Activated CD4-positive, alpha-beta T cell treated with anti-CD3 and anti-CD28 coated beads, Interleukin-2, Interleukin-6, amounts not matched to agents 100 ng/mL and 50 ng/mL, durations not matched to agents 16 hours and 8 hours (primary cell): Measurements from ENCODE around the gene MPG.
A peak's percentile ranks its signal among the peaks of the same experiment; 100 is the strongest.
"Not testable (repeated sequence)": the region's sequence is repeated elsewhere in the genome, so short reads cannot be mapped to it uniquely, and the experiment has no call there.

Experiments used
- DNase-seq: peaks from one replicate; pipeline ENCODE4 v3.0.0-alpha.2; 2020

MPG gene

GRCh38 chr16:77807-78443, at the start of gene MPG:
TSS of gene MPG (plus strand) at chr16:78225. CDS start at chr16:78310, 85 bp downstream.
- DNase-seq, result peak; percentile 89

GRCh38 chr16:30627-31026, 47.4 kb upstream of the MPG start:
- not testable (repeated sequence) for DNase-seq

- peak; percentile 0 for DNase-seq
These were observed 44.7 kb upstream of the MPG start for GRCh38 chr16:33154-33876.

DNA sequence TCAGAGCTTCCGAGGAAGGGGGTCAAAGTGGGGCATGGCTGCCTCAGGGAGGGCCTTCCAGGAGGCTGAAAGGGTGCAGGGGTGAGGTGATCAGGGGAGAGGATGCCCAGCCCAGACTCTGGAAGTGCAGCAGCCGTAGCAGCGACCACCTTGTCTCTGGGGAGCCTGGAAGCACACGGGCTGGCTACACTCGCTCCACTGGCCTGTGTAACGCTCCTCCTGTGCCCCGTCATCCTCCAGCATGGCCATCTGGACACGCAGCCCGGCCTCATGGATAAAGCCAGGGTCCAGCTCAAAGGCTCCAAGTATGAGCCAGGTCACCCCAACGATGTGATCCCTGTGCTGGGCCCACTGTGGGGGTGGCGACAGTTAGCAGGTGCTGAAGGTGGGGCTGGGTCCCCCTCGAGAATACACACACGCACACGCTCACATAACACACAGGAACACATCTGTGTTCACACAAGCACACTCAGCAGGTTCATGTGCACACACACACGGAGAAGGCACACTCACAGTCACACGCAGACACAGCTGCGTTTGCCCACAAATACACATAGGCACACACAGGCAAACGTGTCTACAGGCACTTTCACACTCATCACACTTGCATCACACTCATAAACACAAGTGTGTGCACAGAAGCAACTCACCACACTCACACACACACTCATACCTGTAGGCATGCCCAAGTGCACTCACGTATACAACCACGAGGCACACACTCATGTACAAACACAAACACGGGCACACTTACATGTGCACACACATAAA, 44.0 kb upstream of the MPG start:
- DNase-seq, result peak; percentile 0

DNA sequence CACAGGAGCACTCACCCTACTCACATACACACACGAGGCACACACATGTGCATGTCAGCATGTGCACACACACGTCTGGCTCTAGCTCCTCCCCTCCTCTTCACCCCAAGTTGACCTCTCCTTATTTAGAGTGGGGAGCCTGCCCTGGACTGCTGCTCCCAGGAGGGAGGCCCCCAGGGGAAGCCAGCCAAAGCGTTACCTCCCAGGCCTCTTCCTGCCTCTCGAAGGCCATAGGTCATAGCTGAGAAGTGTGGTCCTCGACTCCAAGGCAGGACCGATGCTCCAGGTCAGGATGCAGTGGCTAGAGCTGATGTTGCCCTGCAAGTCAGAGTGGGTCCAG, 43.4 kb upstream of the MPG start:
- peak; percentile 0 for DNase-seq

GRCh38 chr16:35011-35677, 42.9 kb upstream of the MPG start:
- peak; percentile 0 for DNase-seq

- DNase-seq, result peak; percentile 0
These were observed 42.2 kb upstream of the MPG start for GRCh38 chr16:35678-36305.

DNA sequence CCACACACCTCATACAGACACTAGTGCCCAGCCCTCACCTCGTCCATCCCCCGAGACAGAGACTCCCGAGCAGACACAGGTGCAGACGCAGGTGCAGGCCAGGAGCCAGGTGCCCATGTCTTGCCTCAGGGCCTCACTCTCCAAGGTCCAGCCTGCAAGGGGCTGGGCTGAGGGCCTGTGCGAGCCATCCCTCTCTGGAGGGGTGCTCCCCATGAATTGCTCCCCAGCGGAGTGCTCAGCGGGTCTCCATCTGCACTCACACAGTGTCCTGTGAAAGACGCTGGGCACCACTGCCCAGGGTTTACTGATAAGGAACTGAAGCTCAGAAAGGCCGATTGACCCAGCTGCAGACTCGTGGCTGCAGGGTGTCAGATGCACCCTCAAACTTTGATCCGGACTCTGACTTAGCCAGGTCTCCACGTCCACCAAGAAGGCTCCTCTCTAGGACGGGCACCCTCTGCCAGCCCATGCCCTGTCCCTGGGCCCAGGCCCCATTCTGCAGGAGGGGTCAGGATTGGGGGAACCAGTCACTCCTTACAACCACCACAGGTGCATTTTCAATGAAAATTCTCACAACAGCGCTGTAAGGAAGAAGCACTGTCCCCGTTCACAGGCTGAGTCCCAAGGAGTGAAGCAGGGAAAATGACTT, 41.6 kb upstream of the MPG start:
- no peak for DNase-seq

DNA sequence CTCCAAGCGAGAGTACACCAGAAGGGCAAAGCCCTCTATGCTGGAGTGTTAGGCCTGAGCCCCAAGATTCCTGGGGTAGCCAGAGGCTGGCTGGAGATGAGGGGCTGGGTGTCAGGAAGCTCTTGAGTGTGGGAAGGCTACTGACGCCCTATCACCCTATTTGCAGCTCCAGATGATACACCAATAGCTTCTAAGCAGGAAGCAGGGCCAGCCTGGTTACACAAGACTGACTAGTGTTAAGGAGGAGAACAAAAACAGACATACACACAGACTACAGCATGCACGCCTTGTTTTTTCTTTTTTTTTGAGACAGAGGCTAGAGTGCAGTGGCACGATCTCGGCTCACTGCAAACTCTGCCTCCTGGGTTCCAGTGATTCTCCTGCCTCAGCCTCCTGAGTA, 40.5 kb upstream of the MPG start:
- no peak for DNase-seq

GRCh38 chr16:38206-38605, 39.8 kb upstream of the MPG start:
- peak; percentile 0 for DNase-seq

GRCh38 chr16:38941-39892, 38.8 kb upstream of the MPG start:
- peak; percentile 63 for DNase-seq

GRCh38 chr16:41439-42068, 36.5 kb upstream of the MPG start:
- DNase-seq, result no peak

DNA sequence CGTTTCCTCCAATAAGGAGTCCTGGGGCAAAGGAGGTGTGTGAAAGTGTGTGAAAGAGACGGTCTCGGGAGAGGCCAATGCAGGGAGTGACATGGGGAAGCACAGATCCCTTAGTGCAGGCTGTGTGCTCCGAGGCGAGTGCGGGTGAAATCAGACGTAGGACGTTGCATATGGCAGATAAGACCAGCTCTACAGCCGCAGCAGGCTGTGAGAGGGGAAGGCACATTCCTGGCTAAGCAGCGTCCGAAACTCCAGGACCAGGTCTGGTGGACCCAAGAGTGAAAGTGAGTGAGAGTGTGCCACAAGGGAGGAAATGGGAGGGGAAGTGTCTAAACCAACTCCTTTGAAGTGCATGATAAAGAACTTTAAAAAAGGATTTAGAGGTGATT, 36.0 kb upstream of the MPG start:
- DNase-seq, result no peak

GRCh38 chr16:42691-43090, 35.3 kb upstream of the MPG start:
- DNase-seq, result no peak

- DNase-seq, result no peak
These were observed 34.7 kb upstream of the MPG start for GRCh38 chr16:43294-43693.

DNA sequence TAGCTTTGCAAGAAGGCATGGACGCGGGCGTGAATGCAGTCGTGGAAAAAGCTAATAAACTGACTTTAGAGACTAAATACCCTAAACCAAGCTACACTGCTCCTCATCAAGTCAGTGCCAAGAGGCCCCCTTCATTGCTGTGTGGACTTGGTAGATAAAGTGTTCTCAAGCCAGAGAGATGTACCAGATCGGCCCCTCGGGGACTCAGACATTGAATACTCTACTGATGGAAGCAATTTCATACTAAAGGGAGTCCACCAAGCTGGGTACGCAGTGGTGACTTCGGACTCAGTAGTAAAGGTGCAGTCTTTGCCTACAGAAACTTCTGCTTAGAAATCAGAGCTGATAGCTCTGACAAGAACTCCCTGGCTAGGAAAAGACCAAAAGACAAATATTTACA, 33.4 kb upstream of the MPG start:
- no peak for DNase-seq

DNA sequence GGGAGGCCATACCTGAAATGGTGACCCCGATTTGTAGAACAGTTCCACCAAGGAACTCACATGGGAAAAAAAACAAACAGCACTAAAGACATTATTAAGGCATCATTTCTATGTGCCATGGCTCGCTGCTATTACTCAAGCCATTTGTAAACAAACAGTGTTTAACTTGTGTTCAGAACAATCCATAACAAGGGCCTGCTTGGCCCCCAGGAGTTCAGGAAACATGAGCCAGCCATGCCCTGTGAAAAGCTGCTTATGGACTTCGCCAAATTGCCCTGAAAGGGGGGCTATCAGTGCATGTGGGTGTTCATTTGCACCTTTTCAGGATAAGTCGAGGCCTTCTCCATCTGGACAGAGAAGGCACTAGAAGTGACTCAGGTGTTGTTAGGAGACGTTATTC, 32.6 kb upstream of the MPG start:
- DNase-seq, result no peak

DNA sequence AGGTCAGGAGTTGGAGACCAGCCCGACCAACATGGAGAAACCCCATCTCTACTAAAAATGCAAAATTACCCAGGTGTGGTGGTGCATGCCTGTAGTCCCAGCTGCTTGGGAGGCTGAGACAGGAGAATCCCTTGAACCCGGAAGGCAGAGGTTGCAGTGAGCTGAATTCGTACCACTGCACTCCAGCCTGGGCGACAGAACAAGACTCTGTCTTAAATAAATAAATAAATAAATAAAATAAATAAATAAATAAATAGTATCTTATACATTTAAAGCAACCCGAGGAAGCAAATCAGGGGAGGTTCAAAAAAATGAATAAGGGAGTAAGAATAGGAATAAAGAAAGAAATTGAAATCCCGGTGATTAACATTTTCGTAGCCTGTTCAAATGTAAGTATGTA, 31.5 kb upstream of the MPG start:
- not testable (repeated sequence) for DNase-seq

GRCh38 chr16:47234-47633, 30.8 kb upstream of the MPG start:
- DNase-seq, result no peak

- DNase-seq, result no peak
These were observed 27.0 kb upstream of the MPG start for GRCh38 chr16:50769-51591.
